ENCODE measurements around the gene ELP1.

DNA sequence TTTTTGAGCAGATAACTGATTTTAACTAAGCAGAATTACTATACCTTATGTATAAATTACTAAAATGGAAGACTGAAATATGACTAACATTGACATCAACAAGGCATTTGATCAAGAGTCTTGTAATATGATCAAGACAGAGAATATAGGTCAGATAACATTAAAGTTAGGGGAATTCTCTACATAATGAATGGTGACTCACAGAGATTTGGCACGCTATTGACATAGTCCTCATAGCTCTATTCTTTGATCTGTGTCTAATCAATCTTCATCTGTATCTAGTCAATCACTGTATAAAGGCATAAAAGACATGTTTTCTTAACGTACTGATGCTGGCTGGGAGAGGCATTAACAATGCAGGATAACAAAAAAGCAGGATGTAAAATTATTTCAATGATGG lies 17.7 kb upstream of the ELP1 start:
- TF ChIP-seq CTCF (IDR thresholded peaks at IDR 0.05) (no peak), POLR2A (IDR thresholded peaks at IDR 0.05) (no peak), EP300 (IDR thresholded peaks at IDR 0.05) (no peak)
